NCI-H2107 treated with DMSO at 0.1 percent for 48 hours (cell line): ENCODE results near the gene RNU7-1.

ENCODE experiments used
- DNase-seq: peaks from one replicate; lab custom pipeline; 2025; ENCODE audit not compliant: unreplicated experiment; lab: John Stamatoyannopoulos, UW

The RNU7-1 gene

GRCh38 chr12:6963016-6963731 lies 19.6 kb downstream of the RNU7-1 start:
- DNase-seq, result peak; percentile 92

- DNase-seq, result peak; percentile 29
Measured at GRCh38 chr12:6963791-6964413, 20.3 kb downstream of the RNU7-1 start.

GRCh38 chr12:6964605-6965025 lies 21.0 kb downstream of the RNU7-1 start:
- no peak for DNase-seq

GRCh38 chr12:6965026-6965661 lies 21.5 kb downstream of the RNU7-1 start:
- peak; percentile 89 for DNase-seq

- DNase-seq, result no peak
Measured at GRCh38 chr12:6965714-6966113, 22.1 kb downstream of the RNU7-1 start.

GRCh38 chr12:6966351-6966750 lies 22.7 kb downstream of the RNU7-1 start:
- no peak for DNase-seq

- DNase-seq, result no peak
Measured at GRCh38 chr12:6967651-6968100, 24.1 kb downstream of the RNU7-1 start.

- no peak for DNase-seq
Measured at GRCh38 chr12:6968426-6968825, 24.8 kb downstream of the RNU7-1 start.

- no peak for DNase-seq
Measured at GRCh38 chr12:6970096-6970527, 26.5 kb downstream of the RNU7-1 start.

GRCh38 chr12:6974180-6974579 lies 30.6 kb downstream of the RNU7-1 start:
- no peak for DNase-seq

- DNase-seq, result no peak
Measured at GRCh38 chr12:6975297-6976032, 31.8 kb downstream of the RNU7-1 start.

GRCh38 chr12:6977653-6978052 lies 34.0 kb downstream of the RNU7-1 start:
- DNase-seq, result no peak

GRCh38 chr12:6978188-6978587 lies 34.6 kb downstream of the RNU7-1 start:
- DNase-seq, result no peak

- DNase-seq, result no peak
Measured at GRCh38 chr12:6978611-6979011, 35.0 kb downstream of the RNU7-1 start.

GRCh38 chr12:6979021-6979420 lies 35.4 kb downstream of the RNU7-1 start:
- no peak for DNase-seq

- DNase-seq, result no peak
Measured at GRCh38 chr12:6979453-6979852, 35.8 kb downstream of the RNU7-1 start.

- no peak for DNase-seq
Measured at GRCh38 chr12:6980075-6980474, 36.5 kb downstream of the RNU7-1 start.

- no peak for DNase-seq
Measured at GRCh38 chr12:6980740-6981139, 37.1 kb downstream of the RNU7-1 start.

- DNase-seq, result no peak
Measured at GRCh38 chr12:6981152-6982052, 37.8 kb downstream of the RNU7-1 start.

- DNase-seq, result no peak
Measured at GRCh38 chr12:6982532-6982931, 38.9 kb downstream of the RNU7-1 start.
